ENCODE measurements around the gene AFAP1L2.

Gene AFAP1L2

GRCh38 chr10:114393886-114394285, 10.4 kb downstream of the AFAP1L2 start:
- TF ChIP-seq CTCF (IDR thresholded peaks at IDR 0.05; ENCODE audit: low read length): no peak
- no peak for TF ChIP-seq EZH2phosphoT487 (IDR thresholded peaks at IDR 0.05; ENCODE audit: low read length)
- no peak for TF ChIP-seq EZH2 (optimal IDR thresholded peaks at IDR 0.05; ENCODE audit: low read depth, low read length)
- Histone ChIP-seq H3K4me1 (ENCODE audit: low read length) (no peaks in the 10 kb centered on the region), H3K9ac (ENCODE audit: low read length) (no peak overlapping the region), H3K9me2 (replicated peaks; ENCODE audit: insufficient read depth, low read length) (no peaks in the 10 kb centered on the region), H3F3A (ENCODE audit: insufficient read depth, low read length) (no peaks in the 10 kb centered on the region), H4K20me1 (ENCODE audit: insufficient read depth, low read length) (no peaks in the 10 kb centered on the region), H3K4me3 (ENCODE audit: low read length) (no peak overlapping the region), H3K27me3 (replicated peaks; ENCODE audit: insufficient read depth, low read length) (no peaks in the 10 kb centered on the region), H3K79me2 (ENCODE audit: low read length) (no peaks in the 10 kb centered on the region), H2AFZ (ENCODE audit: low read length) (no peak overlapping the region), H3K4me2 (ENCODE audit: low read depth, low read length) (no peak overlapping the region), H3K9me3 (replicated peaks; ENCODE audit: insufficient read depth, low read length) (no peaks in the 10 kb centered on the region), H3K27ac (ENCODE audit: low read length) (no peak overlapping the region), H3K36me3 (replicated peaks; ENCODE audit: insufficient read depth, low read length) (no peaks in the 10 kb centered on the region)
- no peak for DNase-seq

GRCh38 chr10:114393482-114393881, 10.8 kb downstream of the AFAP1L2 start:
- H2AFZ ChIP-seq (ENCODE audit: low read length): no peak overlapping the region
- no peaks in the 10 kb centered on the region for H3K9me3 ChIP-seq (replicated peaks; ENCODE audit: insufficient read depth, low read length)
- H3K9me2 ChIP-seq (replicated peaks; ENCODE audit: insufficient read depth, low read length): no peaks in the 10 kb centered on the region
- no peaks in the 10 kb centered on the region for H3K36me3 ChIP-seq (replicated peaks; ENCODE audit: insufficient read depth, low read length)
- H3K27me3 ChIP-seq (replicated peaks; ENCODE audit: insufficient read depth, low read length): no peaks in the 10 kb centered on the region
- no peaks in the 10 kb centered on the region for H3F3A ChIP-seq (ENCODE audit: insufficient read depth, low read length)
- no peaks in the 10 kb centered on the region for H4K20me1 ChIP-seq (ENCODE audit: insufficient read depth, low read length)
- H3K4me1 ChIP-seq (ENCODE audit: low read length): no peaks in the 10 kb centered on the region
- no peak for DNase-seq
- no peak for TF ChIP-seq EZH2 (optimal IDR thresholded peaks at IDR 0.05; ENCODE audit: low read depth, low read length)
- no peak for TF ChIP-seq EZH2phosphoT487 (IDR thresholded peaks at IDR 0.05; ENCODE audit: low read length)
- no peak for TF ChIP-seq CTCF (IDR thresholded peaks at IDR 0.05; ENCODE audit: low read length)
- H3K9ac ChIP-seq (ENCODE audit: low read length): no peak overlapping the region
- no peak overlapping the region for H3K4me2 ChIP-seq (ENCODE audit: low read depth, low read length)
- no peak overlapping the region for H3K27ac ChIP-seq (ENCODE audit: low read length)
- H3K79me2 ChIP-seq (ENCODE audit: low read length): no peaks in the 10 kb centered on the region
- no peak overlapping the region for H3K4me3 ChIP-seq (ENCODE audit: low read length)

- Histone ChIP-seq H3K4me3 (ENCODE audit: low read length) (no peak overlapping the region), H3K9me3 (replicated peaks; ENCODE audit: insufficient read depth, low read length) (no peaks in the 10 kb centered on the region), H3K27ac (ENCODE audit: low read length) (no peak overlapping the region), H3K27me3 (replicated peaks; ENCODE audit: insufficient read depth, low read length) (no peaks in the 10 kb centered on the region), H3K36me3 (replicated peaks; ENCODE audit: insufficient read depth, low read length) (no peaks in the 10 kb centered on the region), H2AFZ (ENCODE audit: low read length) (no peak overlapping the region), H4K20me1 (ENCODE audit: insufficient read depth, low read length) (no peaks in the 10 kb centered on the region), H3K79me2 (ENCODE audit: low read length) (no peaks in the 10 kb centered on the region), H3K4me1 (ENCODE audit: low read length) (no peaks in the 10 kb centered on the region), H3F3A (ENCODE audit: insufficient read depth, low read length) (no peaks in the 10 kb centered on the region), H3K4me2 (ENCODE audit: low read depth, low read length) (no peak overlapping the region), H3K9ac (ENCODE audit: low read length) (no peak overlapping the region), H3K9me2 (replicated peaks; ENCODE audit: insufficient read depth, low read length) (no peaks in the 10 kb centered on the region)
- TF ChIP-seq EZH2phosphoT487 (IDR thresholded peaks at IDR 0.05; ENCODE audit: low read length): no peak
- no peak for TF ChIP-seq EZH2 (optimal IDR thresholded peaks at IDR 0.05; ENCODE audit: low read depth, low read length)
- TF ChIP-seq CTCF (IDR thresholded peaks at IDR 0.05; ENCODE audit: low read length): no peak
- DNase-seq: no peak
These were observed 12.0 kb downstream of the AFAP1L2 start for GRCh38 chr10:114392112-114392835.
